Chondrocyte (in vitro differentiated cells): ENCODE measurements around the gene CREB3L4. TPM values are rescaled to one million over a fixed set of nuclear protein-coding genes. Genes with fewer than 3 reads are reported as not detected.

Experiments
- DNase-seq: peaks from one replicate; pipeline ENCODE4 v3.0.0; 2021; ENCODE audit warnings: mixed read lengths, low spot score
- H3K27ac Mint-ChIP-seq: one replicate; pipeline ENCODE4 v1.8.0; 2021; ENCODE audit warnings: mild to moderate bottlenecking, moderate library complexity, mixed read lengths; ENCODE audit not compliant: unreplicated experiment
- H3K27me3 Mint-ChIP-seq: 2 replicates; pipeline ENCODE4 v1.8.0; 2021; ENCODE audit warnings: low read depth, mixed read lengths
- H3K36me3 Mint-ChIP-seq: 2 replicates; pipeline ENCODE4 v1.8.0; 2021; ENCODE audit warnings: low read depth, mixed read lengths
- H3K4me1 Mint-ChIP-seq: 2 replicates; pipeline ENCODE4 v1.8.0; 2021; ENCODE audit warnings: low read depth, mild to moderate bottlenecking, mixed read lengths
- H3K4me3 Mint-ChIP-seq: one replicate; pipeline ENCODE4 v1.8.0; 2021; ENCODE audit warnings: mild to moderate bottlenecking, moderate library complexity, mixed read lengths; ENCODE audit not compliant: unreplicated experiment
- H3K9me3 Mint-ChIP-seq: 2 replicates; pipeline ENCODE4 v1.8.0; 2021; ENCODE audit warnings: low read depth, mixed read lengths
- CTCF ChIP-seq: fragments of 200-600 bp; sonication (generic); IDR thresholded peaks from 2 replicates; pipeline ENCODE4 v1.5.0; 2021; ENCODE audit warnings: antibody characterized with exemption, mild to moderate bottlenecking, moderate library complexity
- microRNA-seq: library from miRNA; unstranded; fragments of <30 nt; microRNA quantifications from one replicate; pipeline ENCODE4 v1.2.0, GENCODE V29; 2020; ENCODE audit warnings: borderline number of aligned reads
- total RNA-seq: library from RNA; stranded (reverse); gene quantifications from 3 replicates; pipeline ENCODE4 v1.2.1, GENCODE V29; 2021

Gene CREB3L4
- total RNA-seq, 1 donor from 2014 or later, result 3.7 TPM

DNA sequence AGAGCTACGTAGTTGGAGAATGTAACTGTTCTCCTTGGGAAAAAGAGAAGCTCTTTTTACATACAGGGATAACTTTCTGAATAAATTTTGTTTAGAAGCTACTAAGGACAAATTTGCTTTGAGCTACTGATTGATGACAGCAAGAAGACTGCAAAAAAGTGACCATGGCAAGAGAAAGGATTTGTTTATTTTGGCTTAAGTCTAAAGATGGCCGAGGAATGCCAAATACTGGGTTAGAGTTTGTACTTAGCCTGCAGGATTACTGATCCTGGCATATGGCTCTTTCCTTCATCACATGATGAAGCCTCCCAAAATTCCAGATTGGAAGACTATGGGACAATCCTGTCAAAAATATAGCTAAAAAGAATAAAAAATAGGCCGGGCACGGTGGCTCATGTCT is 51.6 kb downstream of the CREB3L4 start:
- no peak for TF ChIP-seq CTCF
- Mint-ChIP-seq H3K9me3 (no peaks in the 10 kb centered on the region), H3K36me3 (no peaks in the 10 kb centered on the region), H3K27ac (no peak overlapping the region), H3K27me3 (no peaks in the 10 kb centered on the region), H3K4me3 (no peak overlapping the region), H3K4me1 (peaks cover 6% of the 10 kb centered on the region)
- no peak for DNase-seq

DNA sequence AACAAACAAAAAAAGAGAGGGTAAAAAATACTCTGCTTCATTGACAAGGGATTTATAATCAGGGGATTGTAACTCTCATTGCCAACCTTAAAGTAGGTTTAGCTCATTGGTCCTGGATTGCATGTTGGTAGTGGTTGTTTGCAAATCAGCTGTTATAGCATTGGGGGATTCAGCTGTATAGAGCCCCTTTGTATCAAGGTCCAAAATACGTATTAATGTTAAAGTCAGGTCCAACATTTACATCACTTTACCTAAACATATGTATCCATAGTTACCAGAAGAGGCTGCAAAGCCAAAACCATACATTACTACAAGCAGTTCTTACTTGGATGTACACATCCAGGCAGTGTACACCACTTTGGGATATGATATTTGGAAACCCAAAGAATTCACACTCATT is 52.2 kb downstream of the CREB3L4 start:
- Mint-ChIP-seq H3K4me3 (no peak overlapping the region), H3K36me3 (no peaks in the 10 kb centered on the region), H3K27me3 (no peaks in the 10 kb centered on the region), H3K9me3 (no peaks in the 10 kb centered on the region), H3K4me1 (peaks cover 6% of the 10 kb centered on the region), H3K27ac (no peak overlapping the region)
- no peak for TF ChIP-seq CTCF
- DNase-seq, result no peak

Small RNA genes lying within 50 kb of the gene (microRNA-seq; reads per million reads assigned to microRNA genes)
- not detected for gene MIR6737

Other genes starting within 250 kb of the CREB3L4 start
- 48.6 to 61.0 TPM (median 49.1 TPM) in 3 replicates for gene INTS3, start 239.9 kb upstream of the CREB3L4 start, total RNA-seq
- gene SLC27A3, start 192.5 kb upstream of the CREB3L4 start, total RNA-seq, result 10.6 to 16.6 TPM (median 11.6 TPM) in 3 replicates
- 46.4 to 48.1 TPM (median 47.0 TPM) in 3 replicates for gene GATAD2B, start 44.9 kb upstream of the CREB3L4 start, total RNA-seq
- 32.1 to 36.7 TPM (median 36.2 TPM) in 3 replicates for gene DENND4B, start 21.2 kb upstream of the CREB3L4 start, total RNA-seq
- 24.2 to 32.5 TPM (median 30.9 TPM) in 3 replicates for gene CRTC2, start 9.3 kb upstream of the CREB3L4 start, total RNA-seq
- 83.5 to 87.8 TPM (median 85.6 TPM) in 3 replicates for gene SLC39A1, start 4.4 kb upstream of the CREB3L4 start, total RNA-seq
- 128 to 158 TPM (median 130 TPM) in 3 replicates for gene JTB, start 9.8 kb downstream of the CREB3L4 start, total RNA-seq
- gene RAB13, start 18.4 kb downstream of the CREB3L4 start, total RNA-seq, result 111 to 137 TPM (median 116 TPM) in 3 replicates
- gene RPS27, start 22.9 kb downstream of the CREB3L4 start, total RNA-seq, result 951 to 1,224 TPM (median 1,041 TPM) in 3 replicates
- gene NUP210L, start 187.2 kb downstream of the CREB3L4 start, total RNA-seq, result 0.19 TPM in 1 of 3 replicates, not detected in the others
- 248 to 259 TPM (median 256 TPM) in 3 replicates for gene TPM3, start 224.2 kb downstream of the CREB3L4 start, total RNA-seq
- not detected in 3 replicates for gene CFAP141, start 238.4 kb downstream of the CREB3L4 start, total RNA-seq